Skin of body (tissue), 2 donors: ENCODE data around the gene CDH12. TPM values are rescaled to one million over a fixed set of nuclear protein-coding genes. Genes with fewer than 3 reads are reported as not detected.
"Not testable (repeated sequence)": the region's sequence is repeated elsewhere in the genome, so short reads cannot be mapped to it uniquely, and the experiment has no call there.

Experiments used
- DNase-seq: peaks from one replicate; lab custom pipeline; 2025; lab: John Stamatoyannopoulos, UW
- total RNA-seq: library from RNA; depleted of rRNA; stranded (reverse); fragments of >200 nt; gene quantifications from one replicate; pipeline ENCODE4 v1.2.3, GENCODE V29; 2014

The CDH12 gene
- total RNA-seq, 1 donor from 2014 or later: 4.8 TPM

DNA sequence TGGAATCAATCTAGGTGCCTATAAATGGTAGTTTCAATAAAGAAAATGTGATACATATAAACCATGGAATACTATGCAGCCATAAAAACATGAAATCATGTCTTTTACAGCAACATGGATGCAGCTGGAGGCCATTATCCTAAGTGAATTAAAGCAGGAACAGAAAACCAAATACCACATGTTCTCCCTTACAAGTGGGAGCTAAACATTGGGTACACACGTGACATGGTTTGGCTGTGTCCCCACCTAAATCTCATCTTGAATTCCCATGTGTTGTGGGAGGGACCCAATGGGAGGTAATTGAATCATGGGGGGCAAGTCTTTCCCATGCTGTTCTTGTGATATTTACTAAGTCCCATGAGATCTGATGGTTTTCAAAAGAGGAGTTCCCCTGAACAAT is 78.9 kb downstream of the CDH12 start:
- DNase-seq: not testable (repeated sequence)

DNA sequence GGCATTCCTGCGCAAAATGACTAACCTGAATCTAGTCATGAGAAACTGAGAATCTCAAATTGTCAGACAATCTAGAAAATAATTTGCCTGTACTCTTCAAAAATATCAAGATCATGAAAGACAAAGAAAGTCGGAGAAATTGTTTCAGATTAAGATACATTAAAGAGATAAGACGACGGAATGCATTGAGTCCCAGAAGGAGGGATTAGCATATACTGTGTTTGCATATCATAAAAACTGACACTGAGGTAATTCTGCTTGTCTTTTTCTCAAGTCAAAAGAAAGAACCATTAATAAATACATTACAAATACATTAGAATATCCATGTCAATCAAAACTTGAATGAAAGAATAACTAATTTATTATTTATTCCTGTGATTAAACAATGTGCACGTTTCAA is 88.4 kb downstream of the CDH12 start:
- DNase-seq: no peak

DNA sequence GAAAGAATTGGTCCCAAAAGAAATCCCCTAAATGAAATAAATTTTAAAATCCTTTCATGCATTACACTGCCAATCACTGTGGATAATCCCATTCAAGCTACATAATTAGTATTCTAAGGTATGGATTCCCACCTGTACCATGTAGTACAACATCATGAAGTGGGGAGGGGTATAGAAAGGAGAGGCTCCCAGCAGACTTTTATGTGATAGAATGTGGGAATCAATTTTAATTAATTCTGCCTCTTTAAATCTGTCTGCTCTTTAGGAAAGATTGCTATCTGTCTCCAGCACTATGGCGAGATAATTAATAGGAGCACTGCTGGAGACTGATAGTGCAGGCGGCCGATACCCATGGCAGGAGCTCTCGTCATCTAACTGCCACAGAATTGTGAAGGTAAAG is 95.4 kb downstream of the CDH12 start:
- no peak for DNase-seq

GRCh38 chr5:22754155-22754554 is 99.0 kb downstream of the CDH12 start:
- no peak for DNase-seq

DNA sequence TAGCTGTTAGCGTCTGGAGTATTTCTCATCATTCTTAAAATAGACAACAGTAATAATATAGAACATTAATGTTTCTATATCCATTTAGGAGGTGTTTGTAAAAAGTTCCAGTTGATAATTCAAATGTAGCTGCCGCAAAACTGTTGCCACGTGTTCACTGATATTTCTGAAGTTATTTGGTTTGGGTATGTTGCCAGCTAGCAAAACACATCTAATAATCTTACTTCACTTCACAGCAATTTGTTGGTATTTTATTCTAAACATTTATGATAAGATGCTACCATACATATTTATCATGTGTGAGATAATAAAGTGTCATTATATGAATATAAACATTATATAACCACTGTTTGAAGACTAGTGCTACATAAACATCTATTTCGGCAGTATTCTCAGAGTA is 101.6 kb downstream of the CDH12 start:
- no peak for DNase-seq

DNA sequence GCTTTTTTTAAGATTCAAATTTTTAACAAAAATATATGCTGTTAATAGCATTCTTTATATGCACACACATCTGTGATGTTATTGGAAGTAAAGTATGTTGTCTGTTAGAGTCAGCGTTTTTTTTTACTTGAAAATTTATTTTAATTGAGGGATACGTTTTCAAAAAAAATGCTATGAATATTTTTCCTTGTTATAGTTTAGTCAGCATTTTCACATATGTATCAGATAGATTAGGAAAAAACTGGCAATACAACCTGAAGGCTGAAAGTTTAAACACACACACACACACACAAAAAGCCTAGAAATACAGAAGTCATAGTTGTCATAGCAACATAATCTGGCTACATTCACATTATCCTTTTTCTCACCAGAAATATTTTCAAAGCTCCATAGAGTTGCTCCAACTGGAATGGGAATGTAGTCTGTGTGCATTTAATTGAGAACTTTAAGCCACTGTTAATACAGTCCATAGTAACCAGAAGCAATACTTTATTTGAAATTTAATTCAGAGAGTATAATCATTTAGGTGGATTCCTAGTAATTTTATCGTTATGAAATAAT is 116.6 kb downstream of the CDH12 start:
- DNase-seq: no peak

- DNase-seq: no peak
These were observed 118.2 kb downstream of the CDH12 start for GRCh38 chr5:22734907-22735306.

- DNase-seq: no peak
These were observed 124.5 kb downstream of the CDH12 start for GRCh38 chr5:22728610-22729009.

DNA sequence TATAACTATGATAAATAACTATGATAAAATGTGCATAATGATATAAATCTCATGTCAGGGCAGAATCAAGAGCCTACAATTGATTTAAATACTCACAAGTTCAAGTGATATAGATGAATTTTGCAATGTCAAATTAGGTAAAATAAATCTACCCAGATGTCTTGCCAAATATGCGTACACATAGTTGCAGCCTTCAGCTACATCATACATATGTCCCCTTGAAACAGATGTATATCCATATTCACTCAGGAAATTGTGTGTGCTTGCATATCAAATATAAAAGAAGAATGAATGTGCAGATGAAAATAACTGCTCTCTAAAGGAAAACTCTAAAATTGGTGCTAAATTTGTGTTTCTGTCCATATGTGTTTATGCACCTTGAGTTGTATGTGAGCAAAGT is 130.7 kb downstream of the CDH12 start:
- DNase-seq: no peak

GRCh38 chr5:22722056-22722455 is 131.1 kb downstream of the CDH12 start:
- DNase-seq: no peak

DNA sequence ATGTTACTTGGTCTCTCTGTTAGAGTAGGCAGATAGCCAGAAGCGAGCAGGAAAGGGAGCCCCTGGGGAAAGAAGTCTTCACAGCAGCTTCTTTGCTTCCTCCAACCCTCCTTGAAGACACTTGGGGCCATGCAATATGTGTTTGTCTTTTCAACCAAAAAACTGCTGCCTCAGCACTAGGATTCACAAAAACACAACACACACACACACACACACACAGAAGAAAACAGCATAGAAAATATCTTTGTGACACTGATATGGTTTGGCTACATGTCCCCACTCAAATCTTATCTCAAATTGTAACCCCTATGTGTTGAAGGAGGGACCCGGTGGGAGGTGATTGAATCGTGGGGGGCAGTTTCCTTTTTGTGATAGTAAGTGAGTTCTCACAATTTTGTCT is 133.3 kb downstream of the CDH12 start:
- DNase-seq: no peak

DNA sequence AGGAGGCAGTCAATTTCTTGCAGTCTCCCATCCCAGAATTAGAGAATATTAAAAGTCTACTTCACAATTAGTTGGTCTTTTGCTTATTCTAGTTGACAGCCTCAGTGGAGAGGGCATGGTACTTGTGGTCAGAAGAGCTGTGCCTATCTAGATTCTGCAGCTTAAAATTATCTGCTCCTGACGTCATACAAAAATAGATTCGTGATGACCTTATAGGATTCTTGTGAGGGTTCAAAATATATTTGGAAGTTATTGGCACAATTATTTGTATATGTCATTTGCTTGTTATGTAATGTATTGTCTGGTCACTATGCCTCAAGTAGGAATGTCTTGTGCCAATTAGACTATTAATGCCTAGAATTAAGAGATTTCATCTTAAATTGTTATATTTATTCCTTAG is 142.5 kb downstream of the CDH12 start:
- no peak for DNase-seq

DNA sequence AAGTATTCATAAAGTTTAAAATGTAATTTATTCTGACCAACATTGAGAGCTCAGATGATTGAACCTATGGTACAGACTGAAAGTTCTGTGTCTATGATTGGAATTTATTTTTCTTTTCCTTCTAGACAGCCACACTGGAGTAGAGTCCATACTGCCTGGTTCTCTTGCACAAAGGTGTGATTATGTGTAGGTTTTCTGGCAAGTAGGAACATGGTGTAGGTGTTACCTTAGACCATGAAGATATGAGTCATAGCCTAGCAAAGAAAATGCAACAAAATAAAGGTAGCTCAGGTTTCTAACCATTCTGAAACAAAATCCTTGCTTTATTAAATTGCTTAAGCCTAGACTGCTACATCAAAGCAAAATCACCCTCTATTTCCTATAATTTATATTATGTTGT is 143.4 kb downstream of the CDH12 start:
- DNase-seq: no peak

DNA sequence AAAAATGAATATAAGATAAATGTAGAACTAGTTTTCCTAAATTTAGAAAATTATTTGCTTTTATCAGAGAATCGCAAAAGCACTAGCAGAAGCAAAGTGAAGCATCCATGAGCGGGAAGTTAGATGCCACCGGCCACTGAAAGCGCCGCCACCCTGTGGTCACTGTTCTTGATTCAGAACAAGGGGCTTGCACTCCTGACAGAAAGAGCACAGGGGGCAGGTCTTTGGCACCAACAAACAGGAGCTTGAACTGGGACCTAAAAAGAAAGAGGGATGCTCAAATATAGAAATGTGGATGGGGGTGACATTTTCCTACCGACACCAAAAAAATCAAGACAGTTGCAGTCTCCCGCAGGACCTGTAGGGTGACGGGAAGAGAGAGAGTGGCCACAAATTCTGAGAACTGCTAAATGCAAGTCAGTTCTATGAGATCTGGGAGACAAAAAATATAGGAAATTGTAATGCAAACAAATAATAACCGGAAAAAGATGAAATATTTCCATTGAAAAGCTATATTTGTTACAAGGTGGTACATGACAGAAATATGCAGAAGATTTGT is 144.3 kb downstream of the CDH12 start:
- DNase-seq: no peak

DNA sequence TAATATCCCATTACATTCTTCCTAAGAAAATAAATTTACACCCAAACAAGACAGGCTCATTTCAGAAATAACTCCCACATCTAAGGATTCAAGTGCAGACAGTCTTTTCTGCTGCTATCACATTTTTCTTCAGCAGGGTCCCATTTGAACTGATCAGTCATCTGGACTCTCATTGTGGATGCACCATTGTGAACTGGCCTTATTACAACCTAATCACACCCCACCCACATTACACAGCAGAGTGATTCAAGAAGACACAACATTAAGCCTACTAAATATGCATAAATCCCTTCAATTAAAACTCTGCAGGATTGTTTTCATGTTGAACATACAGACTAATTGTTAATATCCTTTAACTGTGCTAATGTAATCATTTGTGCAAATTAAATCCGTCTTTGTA is 146.2 kb downstream of the CDH12 start:
- DNase-seq: no peak

DNA sequence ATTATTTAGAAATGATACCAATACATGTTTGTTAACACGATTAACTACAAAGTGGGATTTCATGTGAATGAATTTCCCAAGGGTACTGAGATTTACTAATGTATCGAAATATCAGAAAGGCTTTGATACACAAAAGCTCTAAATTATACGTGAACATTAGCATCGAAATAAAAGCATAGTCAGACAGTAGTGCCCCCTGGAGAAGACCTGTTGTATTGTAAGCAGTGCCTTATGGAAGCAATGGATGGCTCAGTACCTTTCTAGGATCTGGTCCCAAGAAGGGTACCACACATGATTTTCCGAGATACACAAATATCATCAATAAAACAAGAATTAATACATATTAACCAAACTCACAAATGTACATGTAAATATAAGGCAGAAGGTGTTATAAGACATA is 153.8 kb downstream of the CDH12 start:
- no peak for DNase-seq

- DNase-seq: no peak
These were observed 160.0 kb downstream of the CDH12 start for GRCh38 chr5:22693121-22693520.

- DNase-seq: no peak
These were observed 170.1 kb downstream of the CDH12 start for GRCh38 chr5:22683050-22683449.

- DNase-seq: no peak
These were observed 174.3 kb downstream of the CDH12 start for GRCh38 chr5:22678886-22679285.

- DNase-seq: no peak
These were observed 180.0 kb downstream of the CDH12 start for GRCh38 chr5:22673131-22673530.

GRCh38 chr5:22669345-22669744 is 183.8 kb downstream of the CDH12 start:
- DNase-seq: no peak

DNA sequence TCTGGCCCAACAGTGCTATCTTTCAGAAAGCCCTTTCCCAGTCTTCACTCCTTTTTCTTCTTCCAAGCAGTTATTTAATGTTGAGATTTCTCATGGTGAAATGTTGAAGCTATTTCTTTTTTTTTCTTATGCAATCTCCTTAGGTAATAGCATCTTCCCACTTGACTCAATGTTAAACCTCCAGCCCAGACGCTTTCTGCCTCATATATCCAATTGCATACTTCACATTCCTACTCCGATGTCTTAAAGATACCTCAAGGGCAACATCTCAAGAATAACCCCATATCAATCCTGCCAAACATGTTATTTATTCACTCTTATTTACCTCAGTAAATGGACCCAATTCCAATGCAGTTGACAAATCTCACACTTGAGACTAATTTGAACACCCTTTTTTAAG is 187.3 kb downstream of the CDH12 start:
- no peak for DNase-seq

DNA sequence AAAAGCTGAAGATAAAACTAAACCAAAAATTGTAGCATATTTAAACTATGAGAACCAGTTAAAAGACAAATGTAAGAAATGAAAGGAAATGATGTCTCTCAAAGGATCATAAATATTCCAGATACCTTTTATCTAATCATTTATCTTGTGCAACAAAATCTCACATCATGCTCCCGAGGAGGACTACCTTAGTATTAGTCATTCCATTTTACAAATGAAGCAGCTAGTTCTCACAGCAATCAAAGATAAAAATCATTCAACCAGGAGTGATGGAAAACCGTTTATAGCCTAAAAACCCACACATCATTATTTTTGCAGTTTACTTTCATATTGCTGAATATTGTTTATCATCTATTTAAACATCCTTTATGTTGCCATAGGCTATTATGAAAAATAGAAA is 190.0 kb downstream of the CDH12 start:
- DNase-seq: no peak

GRCh38 chr5:22662391-22662790 is 190.8 kb downstream of the CDH12 start:
- DNase-seq: no peak
